ENCODE measurements around the gene SH3RF3. TPM values are rescaled to one million over a fixed set of nuclear protein-coding genes. Genes with fewer than 3 reads are reported as not detected.

SH3RF3 gene
- total RNA-seq, 2 experiments from 2014 or later = 1.8 to 2.0 TPM

GRCh38 chr2:109206569-109207146, 77.7 kb downstream of the SH3RF3 start:
- Mint-ChIP-seq H3K4me3 (no peak overlapping the region), H3K27ac (no peak overlapping the region), H3K4me1 (ENCODE audit: low read depth) (peaks cover 14% of the 10 kb centered on the region), H3K9me3 (no peaks in the 10 kb centered on the region), H3K36me3 (ENCODE audit: low read depth) (no peaks in the 10 kb centered on the region), H3K27me3 (ENCODE audit: low read depth) (peaks cover 20% of the 10 kb centered on the region)
- no peak for DNase-seq
- intact Hi-C loops (cut with micrococcal nuclease) = no loop called here
- CTCF ChIA-PET = interaction anchor here (1.7 kb wide), 1 partner anchor 32 kb away, joined by 6 read pairs; no protein-coding TSS in a partner anchor

- DNase-seq = no peak
- Mint-ChIP-seq H3K36me3 (ENCODE audit: low read depth) (no peaks in the 10 kb centered on the region), H3K27ac (no peak overlapping the region), H3K4me3 (no peak overlapping the region), H3K4me1 (ENCODE audit: low read depth) (peaks cover 14% of the 10 kb centered on the region), H3K9me3 (no peaks in the 10 kb centered on the region), H3K27me3 (ENCODE audit: low read depth) (peaks cover 25% of the 10 kb centered on the region)
- intact Hi-C loops (cut with micrococcal nuclease) = no loop called here
- CTCF ChIA-PET = interaction anchor here (1.7 kb wide), 1 partner anchor 32 kb away, joined by 6 read pairs; no protein-coding TSS in a partner anchor
Observed at GRCh38 chr2:109207176-109207575, 78.2 kb downstream of the SH3RF3 start.

GRCh38 chr2:109208071-109208950, 79.3 kb downstream of the SH3RF3 start:
- intact Hi-C loops (cut with micrococcal nuclease) = loop anchor here (1.0 kb wide), 1 partner anchor 80 kb away; no protein-coding TSS in a partner anchor
- peaks cover 18% of the 10 kb centered on the region for H3K4me1 Mint-ChIP-seq (ENCODE audit: low read depth)
- H3K36me3 Mint-ChIP-seq (ENCODE audit: low read depth) = no peaks in the 10 kb centered on the region
- DNase-seq = no peak
- no peak overlapping the region for H3K27ac Mint-ChIP-seq
- H3K9me3 Mint-ChIP-seq = no peaks in the 10 kb centered on the region
- H3K27me3 Mint-ChIP-seq (ENCODE audit: low read depth) = peaks cover 36% of the 10 kb centered on the region
- H3K4me3 Mint-ChIP-seq = no peak overlapping the region
- CTCF ChIA-PET = no interaction called here

GRCh38 chr2:109208951-109209335, 79.9 kb downstream of the SH3RF3 start:
- intact Hi-C loops (cut with micrococcal nuclease) = loop anchor here (1.0 kb wide), 1 partner anchor 81 kb away; no protein-coding TSS in a partner anchor
- H3K27ac Mint-ChIP-seq = no peak overlapping the region
- CTCF ChIA-PET = no interaction called here
- DNase-seq = no peak
- peaks cover 43% of the 10 kb centered on the region for H3K27me3 Mint-ChIP-seq (ENCODE audit: low read depth)
- H3K36me3 Mint-ChIP-seq (ENCODE audit: low read depth) = no peaks in the 10 kb centered on the region
- no peak overlapping the region for H3K4me3 Mint-ChIP-seq
- H3K4me1 Mint-ChIP-seq (ENCODE audit: low read depth) = peaks cover 24% of the 10 kb centered on the region
- no peaks in the 10 kb centered on the region for H3K9me3 Mint-ChIP-seq

GRCh38 chr2:109209412-109209811, 80.4 kb downstream of the SH3RF3 start:
- Mint-ChIP-seq H3K27me3 (ENCODE audit: low read depth) (peaks cover 47% of the 10 kb centered on the region), H3K4me1 (ENCODE audit: low read depth) (peaks cover 29% of the 10 kb centered on the region), H3K9me3 (no peaks in the 10 kb centered on the region), H3K27ac (no peak overlapping the region), H3K36me3 (ENCODE audit: low read depth) (no peaks in the 10 kb centered on the region), H3K4me3 (no peak overlapping the region)
- intact Hi-C loops (cut with micrococcal nuclease) = no loop called here
- DNase-seq = no peak
- CTCF ChIA-PET = no interaction called here

GRCh38 chr2:109209941-109210340, 80.9 kb downstream of the SH3RF3 start:
- Mint-ChIP-seq H3K4me3 (no peak overlapping the region), H3K27ac (no peak overlapping the region), H3K4me1 (ENCODE audit: low read depth) (peaks cover 34% of the 10 kb centered on the region), H3K9me3 (no peaks in the 10 kb centered on the region), H3K27me3 (ENCODE audit: low read depth) (peaks cover 52% of the 10 kb centered on the region), H3K36me3 (ENCODE audit: low read depth) (no peaks in the 10 kb centered on the region)
- intact Hi-C loops (cut with micrococcal nuclease) = loop anchor here (10.0 kb wide), 2 partner anchors 255 to 585 kb away; no protein-coding TSS in a partner anchor
- CTCF ChIA-PET = no interaction called here
- DNase-seq = no peak

GRCh38 chr2:109210431-109211200, 81.6 kb downstream of the SH3RF3 start:
- H3K27me3 Mint-ChIP-seq (ENCODE audit: low read depth) = peaks cover 58% of the 10 kb centered on the region
- no peaks in the 10 kb centered on the region for H3K9me3 Mint-ChIP-seq
- intact Hi-C loops (cut with micrococcal nuclease) = loop anchor here (10.0 kb wide), 2 partner anchors 256 to 586 kb away; no protein-coding TSS in a partner anchor
- no peak overlapping the region for H3K4me3 Mint-ChIP-seq
- peak; percentile 25 for DNase-seq
- CTCF ChIA-PET = interaction anchor here (0.6 kb wide), 1 partner anchor 25 kb away, joined by 5 read pairs; no protein-coding TSS in a partner anchor
- peaks cover 41% of the 10 kb centered on the region for H3K4me1 Mint-ChIP-seq (ENCODE audit: low read depth)
- H3K27ac Mint-ChIP-seq = no peak overlapping the region
- H3K36me3 Mint-ChIP-seq (ENCODE audit: low read depth) = no peaks in the 10 kb centered on the region

GRCh38 chr2:109211315-109211714, 82.3 kb downstream of the SH3RF3 start:
- DNase-seq = no peak
- no peak overlapping the region for H3K27ac Mint-ChIP-seq
- H3K4me1 Mint-ChIP-seq (ENCODE audit: low read depth) = peaks cover 47% of the 10 kb centered on the region
- H3K9me3 Mint-ChIP-seq = no peaks in the 10 kb centered on the region
- no peaks in the 10 kb centered on the region for H3K36me3 Mint-ChIP-seq (ENCODE audit: low read depth)
- intact Hi-C loops (cut with micrococcal nuclease) = loop anchor here (10.0 kb wide), 2 partner anchors 257 to 587 kb away; no protein-coding TSS in a partner anchor
- CTCF ChIA-PET = interaction anchor here (0.7 kb wide), 1 partner anchor 255 kb away, joined by 4 read pairs; no protein-coding TSS in a partner anchor
- H3K4me3 Mint-ChIP-seq = no peak overlapping the region
- H3K27me3 Mint-ChIP-seq (ENCODE audit: low read depth) = peaks cover 65% of the 10 kb centered on the region

GRCh38 chr2:109212836-109213563, 84.0 kb downstream of the SH3RF3 start:
- CTCF ChIA-PET = no interaction called here
- Mint-ChIP-seq H3K4me1 (ENCODE audit: low read depth) (peaks cover 62% of the 10 kb centered on the region), H3K27ac (no peak overlapping the region), H3K4me3 (no peak overlapping the region), H3K9me3 (no peaks in the 10 kb centered on the region), H3K27me3 (ENCODE audit: low read depth) (peaks cover 71% of the 10 kb centered on the region), H3K36me3 (ENCODE audit: low read depth) (no peaks in the 10 kb centered on the region)
- intact Hi-C loops (cut with micrococcal nuclease) = loop anchor here (10.0 kb wide), 2 partner anchors 258 to 588 kb away; no protein-coding TSS in a partner anchor
- no peak for DNase-seq

GRCh38 chr2:109213646-109214433, 84.8 kb downstream of the SH3RF3 start:
- Mint-ChIP-seq H3K27ac (peak overlapping the region; percentile 54), H3K4me3 (peak overlapping the region; percentile 49), H3K4me1 (ENCODE audit: low read depth) (peaks cover 70% of the 10 kb centered on the region), H3K27me3 (ENCODE audit: low read depth) (peaks cover 70% of the 10 kb centered on the region), H3K9me3 (no peaks in the 10 kb centered on the region), H3K36me3 (ENCODE audit: low read depth) (no peaks in the 10 kb centered on the region)
- peak; percentile 78 for DNase-seq
- CTCF ChIA-PET = no interaction called here
- intact Hi-C loops (cut with micrococcal nuclease) = loop anchor here (1.0 to 10.0 kb wide), 6 partner anchors 70 to 589 kb away; no protein-coding TSS in a partner anchor
